GM12874 (cell line): ENCODE results near the gene CAPN5.

Source experiments
- TF ChIP-seq, protein P1 (sequence below): IDR thresholded peaks from 2 replicates; pipeline ENCODE4 v1.5.1; 2011; ENCODE audit warnings: low read depth, mild to moderate bottlenecking, control low read depth, low read length, moderate library complexity; ENCODE audit not compliant: insufficient read depth

Gene CAPN5

DNA sequence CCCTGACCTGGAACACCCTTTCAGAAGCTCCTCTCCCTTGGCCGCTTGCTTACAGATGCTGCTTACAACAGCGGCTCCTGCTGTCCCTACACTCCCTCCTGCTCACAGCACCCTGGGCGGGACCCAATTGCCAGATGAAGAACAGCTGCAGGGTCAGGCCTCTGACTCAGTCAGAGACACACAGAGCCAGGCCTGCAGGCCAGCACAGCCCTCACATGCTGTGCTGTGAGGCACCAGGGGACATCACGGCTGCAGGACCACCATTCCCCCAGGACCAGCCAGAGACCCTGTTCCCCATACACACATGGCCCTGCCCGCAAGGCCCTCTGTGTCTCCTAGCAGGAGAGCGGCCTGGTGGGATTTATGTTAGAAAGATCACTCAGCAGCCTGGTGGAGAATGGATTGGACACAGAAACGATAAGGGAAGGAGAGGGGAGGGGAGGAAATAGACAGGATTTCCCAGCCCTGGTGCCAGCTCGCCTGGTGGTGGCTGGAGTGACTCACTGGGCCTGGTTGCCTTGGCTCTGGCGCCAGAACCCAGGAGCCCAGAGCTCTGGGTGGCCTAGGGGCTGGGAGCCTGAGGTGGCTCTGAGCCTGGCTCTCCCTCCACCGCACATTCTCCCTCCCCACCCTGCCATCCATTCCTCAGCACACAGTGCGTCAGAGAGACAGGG, 6.7 kb downstream of the CAPN5 start:
- TF ChIP-seq, protein P1, sequence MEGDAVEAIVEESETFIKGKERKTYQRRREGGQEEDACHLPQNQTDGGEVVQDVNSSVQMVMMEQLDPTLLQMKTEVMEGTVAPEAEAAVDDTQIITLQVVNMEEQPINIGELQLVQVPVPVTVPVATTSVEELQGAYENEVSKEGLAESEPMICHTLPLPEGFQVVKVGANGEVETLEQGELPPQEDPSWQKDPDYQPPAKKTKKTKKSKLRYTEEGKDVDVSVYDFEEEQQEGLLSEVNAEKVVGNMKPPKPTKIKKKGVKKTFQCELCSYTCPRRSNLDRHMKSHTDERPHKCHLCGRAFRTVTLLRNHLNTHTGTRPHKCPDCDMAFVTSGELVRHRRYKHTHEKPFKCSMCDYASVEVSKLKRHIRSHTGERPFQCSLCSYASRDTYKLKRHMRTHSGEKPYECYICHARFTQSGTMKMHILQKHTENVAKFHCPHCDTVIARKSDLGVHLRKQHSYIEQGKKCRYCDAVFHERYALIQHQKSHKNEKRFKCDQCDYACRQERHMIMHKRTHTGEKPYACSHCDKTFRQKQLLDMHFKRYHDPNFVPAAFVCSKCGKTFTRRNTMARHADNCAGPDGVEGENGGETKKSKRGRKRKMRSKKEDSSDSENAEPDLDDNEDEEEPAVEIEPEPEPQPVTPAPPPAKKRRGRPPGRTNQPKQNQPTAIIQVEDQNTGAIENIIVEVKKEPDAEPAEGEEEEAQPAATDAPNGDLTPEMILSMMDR, result no peak

DNA sequence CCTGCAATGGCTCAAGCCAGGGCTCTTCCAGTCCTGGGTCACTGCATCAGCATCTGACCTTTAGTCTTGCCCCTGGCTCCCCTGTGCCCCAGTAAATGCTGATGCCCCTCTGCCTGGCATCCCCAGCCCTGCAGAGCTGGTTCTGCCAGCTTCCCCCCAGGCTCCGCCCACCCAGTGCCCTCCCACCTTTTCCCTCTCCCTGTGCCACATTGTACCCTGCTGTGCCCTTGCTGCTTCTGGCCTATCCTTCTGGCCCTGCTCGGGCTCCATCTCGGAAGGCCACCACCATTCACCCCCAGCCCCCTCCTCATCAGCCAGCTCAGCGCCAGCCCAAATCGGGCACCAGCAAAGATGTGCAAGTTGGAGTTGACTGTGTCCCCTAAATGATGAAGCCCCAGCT, 7.4 kb downstream of the CAPN5 start:
- TF ChIP-seq, protein P1, result no peak

DNA sequence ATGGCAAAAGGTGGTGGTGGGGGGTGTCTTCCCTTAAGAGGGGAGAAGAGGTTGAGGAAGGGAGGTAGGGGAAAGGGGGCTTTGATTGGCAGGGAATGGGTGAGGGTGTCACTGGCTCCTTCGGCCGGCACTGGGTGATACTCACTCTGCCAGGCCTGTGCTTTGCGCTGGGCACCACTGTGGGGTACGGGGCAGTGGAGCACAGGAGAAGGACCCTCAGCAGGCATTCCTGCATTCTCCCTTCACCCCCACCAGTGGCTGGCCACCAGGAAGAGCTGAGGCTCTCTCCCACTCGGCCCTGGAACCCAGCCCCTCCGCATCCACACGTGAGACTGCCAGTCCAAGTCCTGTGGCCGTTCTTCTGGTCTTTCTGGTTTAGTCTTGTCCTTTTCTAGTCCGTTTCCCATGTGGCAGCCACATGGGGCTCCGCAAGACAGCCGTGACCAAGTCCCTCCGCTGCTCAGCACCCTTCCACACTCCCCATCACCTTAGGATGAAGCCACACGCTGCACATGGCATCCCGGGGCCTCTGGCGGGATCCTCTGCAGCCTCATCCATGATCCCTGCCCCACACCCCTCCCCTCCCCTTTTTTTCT, 8.0 kb downstream of the CAPN5 start:
- TF ChIP-seq, protein P1, result no peak

DNA sequence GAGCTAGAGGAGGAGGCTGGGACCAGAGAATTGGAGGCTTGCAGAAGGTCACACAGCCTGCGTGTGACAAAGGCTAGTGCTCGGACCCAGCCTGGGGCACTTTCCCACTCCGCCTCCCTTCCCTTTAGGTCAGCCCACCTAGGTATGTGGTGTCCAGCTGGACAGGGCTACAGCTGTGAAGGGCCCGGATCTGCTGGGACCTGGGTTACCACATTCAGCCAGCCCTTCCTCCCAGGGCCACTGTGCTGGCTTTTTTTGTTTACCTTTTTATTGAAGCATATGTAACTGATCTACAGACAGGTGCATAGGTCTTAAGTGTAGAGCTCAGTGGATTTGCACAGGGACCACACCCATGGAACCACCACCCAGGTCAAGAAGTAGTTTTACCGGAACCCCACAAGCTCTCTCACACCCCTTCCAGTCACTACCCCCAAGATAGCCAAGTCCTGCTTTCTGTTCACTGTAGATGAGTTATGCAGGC, 8.7 kb downstream of the CAPN5 start:
- TF ChIP-seq, protein P1, result no peak

DNA sequence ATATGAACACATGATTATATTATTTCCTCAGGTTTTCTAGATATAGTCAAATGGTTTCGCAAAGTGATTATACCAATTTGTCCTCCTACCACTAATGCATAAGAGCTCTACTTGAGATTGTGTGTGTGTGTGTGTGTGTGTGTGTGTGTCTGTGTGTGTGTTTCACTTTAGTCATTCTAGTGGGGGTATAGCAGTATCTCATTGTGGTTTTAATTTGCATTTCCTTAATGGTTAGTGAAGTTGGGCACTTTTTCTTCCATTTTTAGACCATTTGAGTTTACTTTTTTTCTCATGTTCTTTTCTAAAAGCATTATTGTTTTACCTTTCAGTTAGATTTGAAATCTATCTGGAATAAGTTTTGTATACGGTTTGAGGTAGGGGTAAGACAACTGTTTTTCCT, 12.9 kb downstream of the CAPN5 start:
- TF ChIP-seq, protein P1, result no peak

DNA sequence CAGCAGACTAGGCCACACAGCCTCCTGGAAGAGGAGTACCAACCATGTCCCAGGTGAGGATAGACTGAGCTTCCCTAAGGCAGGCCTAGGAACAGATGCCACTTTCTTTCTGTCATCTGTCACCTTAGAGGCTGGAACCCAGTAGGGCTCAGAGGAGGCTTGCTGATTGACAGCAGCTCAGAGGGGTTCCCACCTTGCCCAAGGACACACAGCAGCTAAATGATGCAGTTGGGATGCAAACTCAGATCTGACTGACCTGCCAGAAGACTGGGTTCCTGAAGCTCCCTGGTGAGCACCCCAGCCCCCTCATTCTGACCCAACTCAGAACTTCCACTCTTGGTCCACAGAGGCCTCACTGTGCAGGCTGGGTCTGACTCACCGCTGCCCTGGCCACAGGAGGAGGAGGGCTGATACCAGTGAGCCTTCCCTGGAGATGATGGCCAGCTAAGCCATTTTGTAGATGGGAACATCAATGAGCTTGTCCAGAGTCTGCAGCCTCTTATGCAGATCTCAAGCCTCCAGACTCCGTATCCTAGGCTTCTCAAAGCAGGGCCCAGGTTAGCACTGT, 14.0 kb downstream of the CAPN5 start:
- TF ChIP-seq, protein P1, result no peak

DNA sequence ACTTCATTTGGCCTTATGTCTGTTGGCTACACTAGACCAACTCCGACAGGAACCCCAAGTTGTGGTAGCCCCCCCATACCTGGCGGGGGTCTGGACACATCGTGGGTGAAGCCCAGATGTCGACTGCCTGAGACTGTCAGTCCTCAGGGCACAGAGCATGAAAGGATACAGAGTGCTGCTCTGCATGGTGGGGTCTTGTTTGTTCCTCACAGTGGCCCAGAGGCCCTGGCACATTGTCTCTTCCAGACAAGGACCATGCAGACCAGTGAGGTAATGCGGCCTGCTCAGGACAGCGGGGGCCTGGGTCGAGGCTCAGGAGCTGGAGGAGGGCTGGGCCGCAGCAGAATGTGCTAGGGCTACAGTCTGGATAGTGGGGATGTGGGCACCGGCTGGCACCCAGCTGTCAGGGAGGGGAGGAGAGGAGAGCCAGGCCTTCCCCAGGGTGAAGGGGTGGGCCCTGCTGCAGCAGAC, 14.6 kb downstream of the CAPN5 start:
- TF ChIP-seq, protein P1, result no peak
